K562 (cell line): ENCODE measurements around the gene CDX1. TPM values are rescaled to one million over a fixed set of nuclear protein-coding genes. Genes with fewer than 3 reads are reported as not detected.

Source experiments
- ATF7 ChIP-seq: fragments of 450-650 bp; IDR thresholded peaks from 2 replicates; pipeline ENCODE4 v1.7.1; 2014; ENCODE audit warnings: mild to moderate bottlenecking, moderate library complexity
- BCOR ChIP-seq: fragments of 450-650 bp; IDR thresholded peaks from 2 replicates; pipeline ENCODE4 v1.6.1; 2016
- CEBPB ChIP-seq: fragments of 450-650 bp; IDR thresholded peaks from 2 replicates; pipeline ENCODE4 v1.6.1; 2016; ENCODE audit warnings: missing genetic modification characterization, missing compliant biosample characterization
- DPF2 ChIP-seq: fragments of 450-650 bp; IDR thresholded peaks from 2 replicates; pipeline ENCODE4 v1.6.1; 2016
- GABPA ChIP-seq: fragments of 200-800 bp; sonication (Bioruptor generic); conservative IDR thresholded peaks from 2 replicates; pipeline ENCODE4 v1.6.1; 2016; ENCODE audit warnings: low read depth, missing genetic modification characterization, missing compliant biosample characterization
- NEUROD1 ChIP-seq: fragments of 150-350 bp; IDR thresholded peaks from 2 replicates; pipeline ENCODE4 v1.6.1; 2014; ENCODE audit warnings: borderline replicate concordance, low read length, low read depth; ENCODE audit not compliant: partially characterized antibody
- PML ChIP-seq: IDR thresholded peaks from 2 replicates; pipeline ENCODE4 v1.6.1; 2012; ENCODE audit warnings: low read length, inconsistent platforms
- RBM22 ChIP-seq: fragments of 200-400 bp; formaldehyde crosslinking; IDR thresholded peaks from 2 replicates; pipeline ENCODE4 v1.6.1; 2018; ENCODE audit warnings: low read length, low read depth; ENCODE audit not compliant: poor library complexity, severe bottlenecking
- ZNF766 ChIP-seq: fragments of 200-800 bp; sonication (Bioruptor generic); conservative IDR thresholded peaks from 2 replicates; pipeline ENCODE4 v1.6.1; 2016; ENCODE audit warnings: missing genetic modification characterization, missing compliant biosample characterization
- polyA plus RNA-seq, 8 experiments: library from polyadenylated mRNA; depleted of rRNA in 4 of 8; stranded (reverse) in 5 of 8; unstranded in 3 of 8; fragments of >200 nt; fragmentation: Nextera tagmentation in 2 of 8; fragmentation: Illumina TruSeq in 1 of 8; extraction: Ambion mirVana in 2 of 8; extraction: Trizol in 1 of 8; gene quantifications; 2 replicates each; pipeline versions ENCODE4 v1.2.1 to v1.2.3, GENCODE V29; 2011 to 2014; ENCODE audit warnings: inconsistent platforms in 1 of 8, missing spikeins in 1 of 8
- total RNA-seq, 7 experiments: library from RNA; depleted of rRNA in 6 of 7; stranded (reverse); fragments of >200 nt in 6 of 7; fragmentation: Illumina TruSeq in 2 of 7; extraction: Trizol in 2 of 7; gene quantifications; 2 replicates each; pipeline versions ENCODE4 v1.2.1 to v1.2.3, GENCODE V29; 2011 to 2021; ENCODE audit warnings: low replicate concordance in 1 of 7
- TF ChIP-seq, protein P1 (sequence below): fragments of 450-650 bp; IDR thresholded peaks from 2 replicates; pipeline ENCODE4 v1.7.0; 2016; ENCODE audit warnings: borderline replicate concordance
- TF ChIP-seq, protein P2 (sequence below): fragments of 250-450 bp; sonication (Bioruptor Pico); IDR thresholded peaks from 2 replicates; pipeline ENCODE4 v1.4.0; 2020
- TF ChIP-seq, protein P3 (sequence below): fragments of 250-450 bp; sonication (Bioruptor Pico); IDR thresholded peaks from 2 replicates; pipeline ENCODE4 v1.8.0; 2021; ENCODE audit warnings: borderline replicate concordance, mild to moderate bottlenecking, moderate library complexity; ENCODE audit not compliant: poor library complexity, severe bottlenecking
- TF ChIP-seq, protein P4 (sequence below): fragments of 450-650 bp; IDR thresholded peaks from 2 replicates; pipeline ENCODE4 v1.6.1; 2014; ENCODE audit warnings: low read depth, mild to moderate bottlenecking, moderate library complexity, borderline replicate concordance
- TF ChIP-seq, protein P5 (sequence below), 2 experiments: IDR thresholded peaks in 1 of 2; conservative IDR thresholded peaks in 1 of 2; 2 replicates each; pipeline ENCODE4 v1.6.1; 2016; ENCODE audit warnings: low read depth in 2 of 2, mild to moderate bottlenecking in 1 of 2, missing compliant biosample characterization in 1 of 2, missing genetic modification characterization in 1 of 2, moderate library complexity in 1 of 2
- TF ChIP-seq, protein P6 (sequence below): fragments of 450-650 bp; formaldehyde crosslinking; IDR thresholded peaks from 2 replicates; pipeline ENCODE4 v1.4.0; 2022; ENCODE audit warnings: mild to moderate bottlenecking, moderate library complexity
- TF ChIP-seq, protein P7 (sequence below): fragments of 250-450 bp; sonication (Bioruptor Pico); IDR thresholded peaks from 2 replicates; pipeline ENCODE4 v1.8.0; 2021; ENCODE audit warnings: mild to moderate bottlenecking, moderate library complexity

CDX1 gene
- total and polyA plus RNA-seq, 9 of the 15 experiments (the other 6 are each of a cell fraction or from before 2014, with no cell fraction given) = 0.06 to 0.16 TPM; not detected in 7

DNA sequence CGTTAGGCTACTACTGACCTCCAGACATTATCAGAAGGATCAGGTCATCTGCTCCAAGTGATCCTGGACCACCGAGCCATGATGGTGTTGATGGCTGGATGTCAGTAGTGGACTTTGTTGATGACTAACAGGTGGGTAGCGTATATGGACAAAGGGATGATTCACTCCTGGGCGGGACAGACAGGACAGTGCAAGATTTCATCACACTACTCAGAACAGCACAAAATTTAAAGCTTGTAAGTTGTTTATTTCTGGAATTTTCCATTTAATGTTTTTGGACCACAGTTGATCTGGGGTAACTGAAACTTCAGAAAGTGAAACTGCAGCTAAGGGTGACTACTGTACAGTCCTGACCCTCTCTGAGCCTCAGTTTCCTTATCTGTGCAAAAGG is 23.6 kb upstream of the CDX1 start (continued):
- no peak for TF ChIP-seq BCOR
- TF ChIP-seq DPF2 = peak; percentile 86
- TF ChIP-seq, protein P1, sequence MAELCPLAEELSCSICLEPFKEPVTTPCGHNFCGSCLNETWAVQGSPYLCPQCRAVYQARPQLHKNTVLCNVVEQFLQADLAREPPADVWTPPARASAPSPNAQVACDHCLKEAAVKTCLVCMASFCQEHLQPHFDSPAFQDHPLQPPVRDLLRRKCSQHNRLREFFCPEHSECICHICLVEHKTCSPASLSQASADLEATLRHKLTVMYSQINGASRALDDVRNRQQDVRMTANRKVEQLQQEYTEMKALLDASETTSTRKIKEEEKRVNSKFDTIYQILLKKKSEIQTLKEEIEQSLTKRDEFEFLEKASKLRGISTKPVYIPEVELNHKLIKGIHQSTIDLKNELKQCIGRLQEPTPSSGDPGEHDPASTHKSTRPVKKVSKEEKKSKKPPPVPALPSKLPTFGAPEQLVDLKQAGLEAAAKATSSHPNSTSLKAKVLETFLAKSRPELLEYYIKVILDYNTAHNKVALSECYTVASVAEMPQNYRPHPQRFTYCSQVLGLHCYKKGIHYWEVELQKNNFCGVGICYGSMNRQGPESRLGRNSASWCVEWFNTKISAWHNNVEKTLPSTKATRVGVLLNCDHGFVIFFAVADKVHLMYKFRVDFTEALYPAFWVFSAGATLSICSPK = no peak
- TF ChIP-seq PML = no peak
- TF ChIP-seq, protein P2, sequence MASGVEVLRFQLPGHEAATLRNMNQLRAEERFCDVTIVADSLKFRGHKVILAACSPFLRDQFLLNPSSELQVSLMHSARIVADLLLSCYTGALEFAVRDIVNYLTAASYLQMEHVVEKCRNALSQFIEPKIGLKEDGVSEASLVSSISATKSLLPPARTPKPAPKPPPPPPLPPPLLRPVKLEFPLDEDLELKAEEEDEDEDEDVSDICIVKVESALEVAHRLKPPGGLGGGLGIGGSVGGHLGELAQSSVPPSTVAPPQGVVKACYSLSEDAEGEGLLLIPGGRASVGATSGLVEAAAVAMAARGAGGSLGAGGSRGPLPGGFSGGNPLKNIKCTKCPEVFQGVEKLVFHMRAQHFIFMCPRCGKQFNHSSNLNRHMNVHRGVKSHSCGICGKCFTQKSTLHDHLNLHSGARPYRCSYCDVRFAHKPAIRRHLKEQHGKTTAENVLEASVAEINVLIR (CRISPR knock-in tag) = no peak
- TF ChIP-seq, protein P3, sequence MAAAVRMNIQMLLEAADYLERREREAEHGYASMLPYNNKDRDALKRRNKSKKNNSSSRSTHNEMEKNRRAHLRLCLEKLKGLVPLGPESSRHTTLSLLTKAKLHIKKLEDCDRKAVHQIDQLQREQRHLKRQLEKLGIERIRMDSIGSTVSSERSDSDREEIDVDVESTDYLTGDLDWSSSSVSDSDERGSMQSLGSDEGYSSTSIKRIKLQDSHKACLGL (CRISPR knock-in tag) = no peak
- TF ChIP-seq, protein P4, sequence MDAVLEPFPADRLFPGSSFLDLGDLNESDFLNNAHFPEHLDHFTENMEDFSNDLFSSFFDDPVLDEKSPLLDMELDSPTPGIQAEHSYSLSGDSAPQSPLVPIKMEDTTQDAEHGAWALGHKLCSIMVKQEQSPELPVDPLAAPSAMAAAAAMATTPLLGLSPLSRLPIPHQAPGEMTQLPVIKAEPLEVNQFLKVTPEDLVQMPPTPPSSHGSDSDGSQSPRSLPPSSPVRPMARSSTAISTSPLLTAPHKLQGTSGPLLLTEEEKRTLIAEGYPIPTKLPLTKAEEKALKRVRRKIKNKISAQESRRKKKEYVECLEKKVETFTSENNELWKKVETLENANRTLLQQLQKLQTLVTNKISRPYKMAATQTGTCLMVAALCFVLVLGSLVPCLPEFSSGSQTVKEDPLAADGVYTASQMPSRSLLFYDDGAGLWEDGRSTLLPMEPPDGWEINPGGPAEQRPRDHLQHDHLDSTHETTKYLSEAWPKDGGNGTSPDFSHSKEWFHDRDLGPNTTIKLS = no peak
- TF ChIP-seq, protein P5, sequence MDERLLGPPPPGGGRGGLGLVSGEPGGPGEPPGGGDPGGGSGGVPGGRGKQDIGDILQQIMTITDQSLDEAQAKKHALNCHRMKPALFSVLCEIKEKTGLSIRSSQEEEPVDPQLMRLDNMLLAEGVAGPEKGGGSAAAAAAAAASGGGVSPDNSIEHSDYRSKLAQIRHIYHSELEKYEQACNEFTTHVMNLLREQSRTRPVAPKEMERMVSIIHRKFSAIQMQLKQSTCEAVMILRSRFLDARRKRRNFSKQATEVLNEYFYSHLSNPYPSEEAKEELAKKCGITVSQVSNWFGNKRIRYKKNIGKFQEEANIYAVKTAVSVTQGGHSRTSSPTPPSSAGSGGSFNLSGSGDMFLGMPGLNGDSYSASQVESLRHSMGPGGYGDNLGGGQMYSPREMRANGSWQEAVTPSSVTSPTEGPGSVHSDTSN (CRISPR knock-in tag; IDR thresholded peaks at IDR 0.05; ENCODE audit: low read depth) = no peak
- TF ChIP-seq, protein P5 (tag; conservative IDR thresholded peaks at IDR 0.05; ENCODE audit: low read depth) = peak; percentile 25; the same call in 1 of the 2 replicates
- TF ChIP-seq GABPA (tag) = peak; percentile 45; the same call in 1 of the 2 replicates
- TF ChIP-seq ZNF766 (CRISPR knock-in tag) = 0 out of 2 replicates have a peak, but pooled peaks have one; percentile 52
- TF ChIP-seq CEBPB (tag) = peak; percentile 90
- TF ChIP-seq, protein P6, sequence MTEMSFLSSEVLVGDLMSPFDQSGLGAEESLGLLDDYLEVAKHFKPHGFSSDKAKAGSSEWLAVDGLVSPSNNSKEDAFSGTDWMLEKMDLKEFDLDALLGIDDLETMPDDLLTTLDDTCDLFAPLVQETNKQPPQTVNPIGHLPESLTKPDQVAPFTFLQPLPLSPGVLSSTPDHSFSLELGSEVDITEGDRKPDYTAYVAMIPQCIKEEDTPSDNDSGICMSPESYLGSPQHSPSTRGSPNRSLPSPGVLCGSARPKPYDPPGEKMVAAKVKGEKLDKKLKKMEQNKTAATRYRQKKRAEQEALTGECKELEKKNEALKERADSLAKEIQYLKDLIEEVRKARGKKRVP = peak; percentile 54; the same call in 1 of the 2 replicates
- TF ChIP-seq, protein P7, sequence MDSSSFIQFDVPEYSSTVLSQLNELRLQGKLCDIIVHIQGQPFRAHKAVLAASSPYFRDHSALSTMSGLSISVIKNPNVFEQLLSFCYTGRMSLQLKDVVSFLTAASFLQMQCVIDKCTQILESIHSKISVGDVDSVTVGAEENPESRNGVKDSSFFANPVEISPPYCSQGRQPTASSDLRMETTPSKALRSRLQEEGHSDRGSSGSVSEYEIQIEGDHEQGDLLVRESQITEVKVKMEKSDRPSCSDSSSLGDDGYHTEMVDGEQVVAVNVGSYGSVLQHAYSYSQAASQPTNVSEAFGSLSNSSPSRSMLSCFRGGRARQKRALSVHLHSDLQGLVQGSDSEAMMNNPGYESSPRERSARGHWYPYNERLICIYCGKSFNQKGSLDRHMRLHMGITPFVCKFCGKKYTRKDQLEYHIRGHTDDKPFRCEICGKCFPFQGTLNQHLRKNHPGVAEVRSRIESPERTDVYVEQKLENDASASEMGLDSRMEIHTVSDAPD (CRISPR knock-in tag) = no peak
- peak; percentile 80; the same call in 1 of the 2 replicates for TF ChIP-seq ATF7
- TF ChIP-seq RBM22 = no peak
- TF ChIP-seq NEUROD1 = no peak
